Measurements from ENCODE around the gene PPARA.

PPARA gene

DNA sequence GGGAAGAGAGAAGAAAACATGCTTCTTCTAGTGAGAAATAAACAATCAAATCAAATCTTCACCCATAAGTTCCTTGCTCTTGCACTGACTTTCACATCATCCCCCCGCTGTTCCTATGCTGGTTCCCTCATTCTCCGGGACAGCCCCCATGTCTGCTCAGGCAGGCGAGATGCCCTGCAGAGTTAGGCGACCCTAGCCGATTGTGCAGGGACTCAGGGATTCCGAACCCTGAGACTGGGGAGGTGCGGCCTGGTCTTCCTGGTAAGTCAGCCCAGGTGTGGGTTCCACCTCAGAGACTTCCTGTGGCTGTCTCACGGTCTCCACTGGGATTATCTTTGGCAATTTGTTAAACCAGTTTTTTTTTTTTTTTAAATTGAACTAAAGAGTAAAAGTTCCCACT lies 124.1 kb downstream of the PPARA start:
- no peak for DNase-seq (ENCODE audit: low read depth)

DNA sequence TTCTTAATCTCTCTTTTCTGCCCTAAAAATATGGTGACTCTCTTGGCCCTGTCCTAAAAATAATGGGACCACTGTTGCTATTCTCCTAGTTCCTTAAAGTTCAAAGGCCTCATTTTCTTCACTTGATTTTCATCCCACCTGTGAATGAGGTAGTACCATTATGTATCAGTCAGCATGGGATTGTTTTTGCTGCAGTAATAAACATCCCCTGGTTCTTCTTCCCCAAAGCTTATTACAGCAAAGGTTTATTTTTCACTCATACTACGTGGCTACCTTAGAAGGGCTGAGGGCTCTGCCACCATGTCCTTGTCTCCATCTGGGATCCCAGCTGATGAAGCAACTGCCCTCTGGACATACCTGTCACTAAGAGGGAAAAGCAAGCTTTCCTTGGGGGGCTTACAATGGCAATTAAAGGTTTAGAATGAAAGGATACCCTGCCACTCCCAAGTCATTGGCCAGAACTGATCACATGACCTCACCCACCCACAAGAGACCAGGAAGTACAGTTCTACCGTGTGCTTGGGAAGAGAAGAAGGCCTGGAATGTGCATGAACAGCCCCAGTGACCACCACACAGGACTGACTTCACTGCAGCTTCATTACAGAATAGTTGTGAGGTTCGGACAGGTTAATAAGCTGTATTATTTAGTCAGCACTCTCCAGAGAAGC lies 125.3 kb downstream of the PPARA start:
- no peak for DNase-seq (ENCODE audit: low read depth)

DNA sequence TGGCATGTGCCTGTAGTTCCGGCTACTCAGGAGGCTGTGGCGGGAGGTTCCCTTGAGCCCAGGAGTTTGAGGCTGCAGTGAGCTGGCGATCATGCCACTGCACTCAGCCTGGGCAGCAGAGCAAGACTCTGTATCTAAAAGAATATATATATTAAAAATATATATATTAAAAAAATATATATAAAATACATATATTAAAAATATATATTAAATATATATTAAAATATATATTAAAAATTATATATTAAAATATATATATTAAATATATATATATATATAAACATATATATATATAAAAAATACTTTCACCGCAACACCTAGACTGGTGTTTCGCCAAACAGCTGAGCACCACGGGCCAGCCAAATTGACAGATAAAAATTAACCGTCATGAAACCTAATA lies 126.2 kb downstream of the PPARA start:
- no peak for DNase-seq (ENCODE audit: low read depth)

GRCh38 chr22:46278656-46279645 lies 128.6 kb downstream of the PPARA start:
- no peak for DNase-seq (ENCODE audit: low read depth)

DNA sequence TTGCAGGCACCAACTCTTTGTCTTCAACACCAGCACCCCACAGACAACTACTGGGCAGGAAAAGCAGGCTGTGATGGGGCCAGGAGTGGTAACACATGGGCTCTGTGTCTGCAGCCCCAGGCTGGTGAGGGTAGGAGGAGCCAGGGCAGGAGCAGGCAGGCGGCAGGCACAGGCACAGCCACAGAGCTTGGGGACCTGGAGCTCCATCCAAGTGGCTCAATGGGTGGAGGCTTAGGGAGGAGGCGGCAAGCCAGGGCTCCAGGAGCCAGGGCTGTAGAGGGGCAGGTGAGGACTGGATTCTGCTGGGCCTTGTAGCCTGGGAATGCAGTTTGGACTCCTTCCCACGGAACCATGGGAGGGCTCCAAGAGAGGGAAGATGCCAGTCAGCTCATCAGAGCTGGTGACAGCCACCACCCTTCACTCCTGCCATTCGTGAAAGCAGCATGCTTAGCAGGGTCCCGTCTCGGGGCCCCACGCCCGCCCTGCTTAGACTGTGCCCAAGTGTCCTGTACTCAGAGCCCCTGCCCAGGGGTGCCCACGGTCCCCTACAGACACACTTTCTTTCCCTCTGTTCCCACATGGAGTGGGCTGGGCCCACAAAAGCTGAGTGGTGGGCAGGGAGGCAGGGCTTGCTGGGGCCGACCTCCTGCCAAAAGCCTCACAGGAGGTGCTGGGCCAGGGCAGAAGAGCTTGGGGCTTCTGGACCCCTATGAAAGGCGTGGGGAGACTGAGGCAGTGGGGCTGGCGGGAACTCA lies 129.9 kb downstream of the PPARA start:
- no peak for DNase-seq (ENCODE audit: low read depth)

DNA sequence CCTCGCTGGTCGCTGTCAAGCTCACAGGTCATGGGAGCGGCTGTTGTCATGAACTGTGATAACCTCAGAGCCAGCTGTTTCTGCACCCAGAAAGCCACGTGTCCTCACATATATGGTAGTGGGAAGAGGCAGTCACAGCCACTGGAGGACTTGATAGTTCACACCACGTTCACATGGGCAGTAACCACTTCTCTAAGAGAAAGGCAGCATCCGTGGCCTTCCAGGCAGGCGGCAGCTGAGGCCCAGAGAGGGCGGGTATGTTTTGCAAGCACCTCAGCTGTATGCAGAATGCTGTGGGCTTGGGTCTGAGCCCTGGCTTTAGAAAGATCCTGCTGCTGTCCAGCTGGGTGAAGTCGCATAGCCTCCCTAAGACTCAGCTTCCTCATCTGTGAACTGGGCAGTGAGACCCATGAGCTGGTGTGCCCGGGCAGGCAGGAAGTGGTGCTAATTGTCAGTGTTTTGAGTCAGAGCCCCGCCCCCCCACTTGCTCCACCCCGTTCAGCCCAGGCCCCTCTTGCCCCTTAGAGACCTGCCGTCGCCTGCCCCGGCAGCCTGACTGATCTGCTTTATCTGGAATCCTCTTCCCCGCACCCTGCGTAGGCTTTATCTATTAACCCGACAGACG lies 130.8 kb downstream of the PPARA start:
- no peak for DNase-seq (ENCODE audit: low read depth)

GRCh38 chr22:46281866-46282678 lies 131.7 kb downstream of the PPARA start:
- no peak for DNase-seq (ENCODE audit: low read depth)

DNA sequence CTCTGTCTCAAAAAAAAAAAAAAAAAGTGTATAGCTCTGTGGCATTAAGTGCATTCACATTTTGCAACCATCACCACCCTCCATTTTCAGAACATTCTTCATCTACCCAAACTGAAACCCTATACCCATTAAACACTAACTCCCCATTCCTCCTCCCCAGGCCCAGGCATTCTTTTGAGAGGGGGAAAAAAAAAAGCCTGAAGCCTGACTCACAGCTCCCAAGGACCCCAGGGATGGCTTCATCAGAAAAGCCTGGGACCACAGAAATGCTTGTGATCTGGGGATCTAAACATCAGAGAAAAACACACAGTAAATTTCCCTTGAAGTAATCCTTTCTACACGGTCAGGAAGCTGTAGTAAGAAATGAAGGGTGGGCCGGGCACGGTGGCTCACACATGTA lies 135.7 kb downstream of the PPARA start:
- DNase-seq (ENCODE audit: low read depth): no peak

GRCh38 chr22:46286941-46287872 lies 136.9 kb downstream of the PPARA start:
- DNase-seq (ENCODE audit: low read depth): no peak

GRCh38 chr22:46287873-46288751 lies 137.8 kb downstream of the PPARA start:
- no peak for DNase-seq (ENCODE audit: low read depth)

DNA sequence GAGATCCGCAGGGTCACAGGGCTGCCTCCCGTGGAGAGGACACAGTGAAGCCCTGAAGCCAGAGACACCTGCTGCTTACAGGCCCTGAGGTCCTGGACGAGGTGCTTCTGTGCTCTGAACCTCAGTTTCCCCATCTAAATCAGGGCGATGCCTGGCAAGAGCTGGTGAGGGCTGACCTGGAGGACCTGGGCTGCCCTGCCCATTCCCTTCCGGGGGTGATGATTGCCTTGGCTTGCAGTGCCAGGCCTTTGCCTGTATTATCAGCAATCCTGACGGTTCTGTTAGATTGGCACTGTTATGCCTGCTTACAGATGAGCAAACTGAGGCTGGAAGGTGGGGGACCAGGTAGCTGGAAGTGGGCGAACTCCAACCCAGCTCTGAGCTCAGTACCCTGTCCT lies 138.5 kb downstream of the PPARA start:
- DNase-seq (ENCODE audit: low read depth): no peak

DNA sequence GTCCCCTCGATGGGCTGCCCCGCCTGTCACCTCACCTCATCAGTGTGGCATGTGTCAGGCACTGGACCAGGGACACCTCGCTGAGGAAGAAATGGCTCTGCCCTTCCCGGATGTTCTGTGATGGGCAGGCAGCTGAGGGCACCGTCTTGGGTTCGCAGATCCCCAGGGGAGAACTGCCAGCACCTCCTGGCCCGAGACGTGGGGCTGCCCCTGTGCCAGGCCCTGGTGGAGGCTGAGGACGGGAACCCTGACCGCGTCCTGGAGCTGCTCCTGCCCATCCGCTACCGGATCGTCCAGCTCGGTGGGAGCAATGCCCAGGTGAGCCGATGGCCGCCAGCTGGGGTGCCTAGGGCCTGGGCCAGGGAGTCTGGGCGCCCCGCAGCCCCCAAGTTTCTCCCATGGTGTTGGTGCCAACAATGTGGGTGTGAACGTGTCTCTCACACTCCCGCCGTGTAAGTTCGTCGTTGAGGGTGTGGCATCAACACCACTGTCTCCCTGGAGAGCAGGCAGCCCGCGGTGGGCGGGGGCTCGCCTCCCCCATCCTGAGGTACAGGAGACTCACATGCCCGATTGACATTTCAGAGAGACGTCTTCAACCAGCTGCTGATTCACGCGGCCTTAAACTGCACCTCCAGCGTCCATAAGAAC lies 139.0 kb downstream of the PPARA start:
- DNase-seq (ENCODE audit: low read depth): no peak

GRCh38 chr22:46290121-46290842 lies 140.0 kb downstream of the PPARA start:
- DNase-seq (ENCODE audit: low read depth): no peak

GRCh38 chr22:46290843-46291785 lies 140.8 kb downstream of the PPARA start:
- DNase-seq (ENCODE audit: low read depth): no peak

- no peak for DNase-seq (ENCODE audit: low read depth)
Observed at GRCh38 chr22:46292173-46292572, 141.8 kb downstream of the PPARA start.

- DNase-seq (ENCODE audit: low read depth): no peak
Observed at GRCh38 chr22:46292732-46293131, 142.4 kb downstream of the PPARA start.

Data from HS-27A (cell line).